22Rv1 (cell line): Measurements from ENCODE around the gene ARHGAP31.

Experiments
- H3K27ac ChIP-seq: fragments of 450-650 bp; 2 replicates; pipeline ENCODE4 v1.5.1; 2017
- CTCF ChIP-seq: fragments of 450-650 bp; IDR thresholded peaks from 2 replicates; pipeline ENCODE4 v1.5.1; 2017; ENCODE audit warnings: mild to moderate bottlenecking
- ZFX ChIP-seq: fragments of 450-650 bp; IDR thresholded peaks from 2 replicates; pipeline ENCODE4 v1.6.1; 2017; ENCODE audit warnings: antibody characterized with exemption, borderline replicate concordance

The ARHGAP31 gene

GRCh38 chr3:119295816-119296726, 1.9 kb downstream of the ARHGAP31 start:
- TF ChIP-seq CTCF (no peak), ZFX (no peak)
- no peak overlapping the region for H3K27ac ChIP-seq

- H3K27ac ChIP-seq = no peak overlapping the region
- no peak for TF ChIP-seq ZFX
Observed at GRCh38 chr3:119296727-119297122, 2.5 kb downstream of the ARHGAP31 start.

- H3K27ac ChIP-seq = no peak overlapping the region
- TF ChIP-seq ZFX = no peak
- no peak for TF ChIP-seq CTCF
Observed at GRCh38 chr3:119297169-119297568, 3.0 kb downstream of the ARHGAP31 start.

GRCh38 chr3:119298565-119298941, 4.4 kb downstream of the ARHGAP31 start:
- TF ChIP-seq ZFX (no peak), CTCF (no peak)
- H3K27ac ChIP-seq = no peak overlapping the region

- TF ChIP-seq CTCF = no peak
- TF ChIP-seq ZFX = no peak
- no peak overlapping the region for H3K27ac ChIP-seq
Observed at GRCh38 chr3:119300991-119301391, 6.8 kb downstream of the ARHGAP31 start.

GRCh38 chr3:119301662-119302061, 7.5 kb downstream of the ARHGAP31 start:
- no peak overlapping the region for H3K27ac ChIP-seq

GRCh38 chr3:119302697-119303551, 8.7 kb downstream of the ARHGAP31 start:
- no peak overlapping the region for H3K27ac ChIP-seq
- no peak for TF ChIP-seq CTCF
- no peak for TF ChIP-seq ZFX

More at GRCh38 chr3:119301662-119302061, 7.5 kb downstream of the ARHGAP31 start:
- TF ChIP-seq ZFX (no peak), CTCF (no peak)
